Astrocyte (in vitro differentiated cells and primary cell): Measurements from ENCODE around the gene HKDC1.

Source experiments
- EZH2 ChIP-seq: IDR thresholded peaks from 2 replicates; pipeline ENCODE4 v1.6.1; 2012; ENCODE audit warnings: mild to moderate bottlenecking, low read length, inconsistent platforms; ENCODE audit not compliant: insufficient read depth
- TF ChIP-seq, protein P1 (sequence below): IDR thresholded peaks from 2 replicates; pipeline ENCODE4 v1.5.1; 2011; ENCODE audit warnings: low read depth, mild to moderate bottlenecking, inconsistent platforms, low read length, moderate library complexity; ENCODE audit not compliant: insufficient read depth

DNA sequence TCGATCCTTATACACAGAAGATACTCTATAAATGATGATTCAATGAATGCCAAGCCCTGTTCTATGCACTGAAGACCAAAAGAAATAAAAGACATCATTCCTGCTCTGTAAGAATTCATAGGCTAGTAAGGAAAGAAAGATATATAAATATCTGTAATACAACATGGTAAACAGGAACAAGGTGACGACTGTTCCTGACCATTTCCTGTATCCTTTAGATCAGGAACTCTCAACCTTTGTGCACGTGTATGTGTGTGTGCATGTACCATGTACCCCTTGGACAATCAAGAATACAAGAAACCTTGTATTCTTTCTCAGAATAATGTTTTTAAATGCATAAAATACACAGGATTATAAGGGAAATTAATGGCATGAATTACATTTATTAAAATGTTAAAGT is 50.9 kb downstream of the HKDC1 start:
- TF ChIP-seq, protein P1, sequence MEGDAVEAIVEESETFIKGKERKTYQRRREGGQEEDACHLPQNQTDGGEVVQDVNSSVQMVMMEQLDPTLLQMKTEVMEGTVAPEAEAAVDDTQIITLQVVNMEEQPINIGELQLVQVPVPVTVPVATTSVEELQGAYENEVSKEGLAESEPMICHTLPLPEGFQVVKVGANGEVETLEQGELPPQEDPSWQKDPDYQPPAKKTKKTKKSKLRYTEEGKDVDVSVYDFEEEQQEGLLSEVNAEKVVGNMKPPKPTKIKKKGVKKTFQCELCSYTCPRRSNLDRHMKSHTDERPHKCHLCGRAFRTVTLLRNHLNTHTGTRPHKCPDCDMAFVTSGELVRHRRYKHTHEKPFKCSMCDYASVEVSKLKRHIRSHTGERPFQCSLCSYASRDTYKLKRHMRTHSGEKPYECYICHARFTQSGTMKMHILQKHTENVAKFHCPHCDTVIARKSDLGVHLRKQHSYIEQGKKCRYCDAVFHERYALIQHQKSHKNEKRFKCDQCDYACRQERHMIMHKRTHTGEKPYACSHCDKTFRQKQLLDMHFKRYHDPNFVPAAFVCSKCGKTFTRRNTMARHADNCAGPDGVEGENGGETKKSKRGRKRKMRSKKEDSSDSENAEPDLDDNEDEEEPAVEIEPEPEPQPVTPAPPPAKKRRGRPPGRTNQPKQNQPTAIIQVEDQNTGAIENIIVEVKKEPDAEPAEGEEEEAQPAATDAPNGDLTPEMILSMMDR = no peak
- TF ChIP-seq EZH2 = no peak
